Thyroid gland (tissue), 4 donors: ENCODE data around the gene SAG. TPM values are rescaled to one million over a fixed set of nuclear protein-coding genes. Genes with fewer than 3 reads are reported as not detected.

Source experiments
- DNase-seq, 2 donors: peaks; one replicate each; pipeline ENCODE4 v3.0.0-alpha.2; 2019
- H3K27ac ChIP-seq, 3 donors: fragments of 200-600 bp; sonication (generic); 1 replicate in 2 of 3; 2 replicates in 1 of 3; pipeline ENCODE4 v1.5.1; 2016 to 2019; ENCODE audit warnings: mild to moderate bottlenecking in 1 of 3, moderate library complexity in 1 of 3
- H3K27me3 ChIP-seq: fragments of 200-600 bp; sonication (generic); one replicate; pipeline ENCODE4 v1.5.1; 2019
- H3K36me3 ChIP-seq, 2 donors: fragments of 200-600 bp; sonication (generic); one replicate each; pipeline ENCODE4 v1.5.1; 2016 to 2019
- H3K4me1 ChIP-seq, 2 donors: fragments of 200-600 bp; sonication (generic); one replicate each; pipeline ENCODE4 v1.5.1; 2017 to 2019
- H3K4me3 ChIP-seq, 3 donors: fragments of 200-600 bp; sonication (generic); replicated peaks in 1 of 3; 1 replicate in 2 of 3; 2 replicates in 1 of 3; pipeline ENCODE4 v1.5.1; 2016; ENCODE audit warnings: mild to moderate bottlenecking in 1 of 3
- H3K9me3 ChIP-seq: fragments of 200-600 bp; sonication (generic); one replicate; pipeline ENCODE4 v1.5.1; 2017
- POLR2A ChIP-seq, 2 donors: fragments of 450-650 bp; IDR thresholded peaks; one replicate each; pipeline ENCODE4 v1.6.1; 2017; ENCODE audit warnings: antibody characterized with exemption in 2 of 2, mild to moderate bottlenecking in 2 of 2, moderate library complexity in 1 of 2
- WGBS, 2 donors: methylation state at CpG; one replicate each; pipeline ENCODE4 v1.1.5; 2017; 5-methylcytosine and 5-hydroxymethylcytosine counted together
- intact Hi-C: fragments of 100-400 bp; cut with DNase I; formaldehyde crosslinking; loops from one replicate; pipeline ENCODE4 v1.15.1; 2023
- total RNA-seq, 4 donors: library from RNA; depleted of rRNA; stranded (reverse); fragments of >200 nt; gene quantifications; one replicate each; pipeline ENCODE4 v1.2.3, GENCODE V29; 2016
- TF ChIP-seq, protein P1 (sequence below), 6 experiments: fragments of 200-600 bp in 3 of 6; fragments of 450-650 bp in 3 of 6; sonication (generic) in 3 of 6; IDR thresholded peaks; one replicate each; pipeline ENCODE4 v1.5.1; 2016 to 2019; ENCODE audit warnings: antibody characterized with exemption in 6 of 6, mild to moderate bottlenecking in 2 of 6, inconsistent platforms in 1 of 6, moderate library complexity in 1 of 6

Gene SAG
- total RNA-seq, 4 donors from 2014 or later = 0.21 TPM; not detected in 3

DNA sequence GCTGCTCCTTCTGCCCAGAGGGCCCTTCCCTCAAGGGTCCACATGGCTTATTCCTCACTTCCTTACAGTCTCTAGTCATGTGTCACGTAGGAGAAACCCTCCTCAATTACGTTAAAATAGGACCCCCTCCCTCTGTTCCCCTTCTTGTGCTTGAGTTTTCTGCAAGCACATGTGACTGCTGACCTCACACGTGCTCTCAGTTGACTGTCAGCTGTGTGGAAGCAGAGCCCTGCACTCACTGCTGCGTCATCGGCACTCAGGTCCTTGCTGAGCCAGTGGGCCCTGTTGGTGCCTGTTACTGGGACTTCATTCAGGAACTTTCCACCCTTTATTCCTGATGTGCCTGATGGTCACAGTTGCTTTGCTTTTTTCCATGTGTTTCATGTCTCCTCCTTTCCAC lies 45.1 kb upstream of the SAG start:
- H3K4me1 ChIP-seq = peaks cover 20 to 70% of the 10 kb centered on the region in 2 donors
- H3K36me3 ChIP-seq = peaks cover 27 to 47% of the 10 kb centered on the region in 2 donors
- TF ChIP-seq, protein P1, sequence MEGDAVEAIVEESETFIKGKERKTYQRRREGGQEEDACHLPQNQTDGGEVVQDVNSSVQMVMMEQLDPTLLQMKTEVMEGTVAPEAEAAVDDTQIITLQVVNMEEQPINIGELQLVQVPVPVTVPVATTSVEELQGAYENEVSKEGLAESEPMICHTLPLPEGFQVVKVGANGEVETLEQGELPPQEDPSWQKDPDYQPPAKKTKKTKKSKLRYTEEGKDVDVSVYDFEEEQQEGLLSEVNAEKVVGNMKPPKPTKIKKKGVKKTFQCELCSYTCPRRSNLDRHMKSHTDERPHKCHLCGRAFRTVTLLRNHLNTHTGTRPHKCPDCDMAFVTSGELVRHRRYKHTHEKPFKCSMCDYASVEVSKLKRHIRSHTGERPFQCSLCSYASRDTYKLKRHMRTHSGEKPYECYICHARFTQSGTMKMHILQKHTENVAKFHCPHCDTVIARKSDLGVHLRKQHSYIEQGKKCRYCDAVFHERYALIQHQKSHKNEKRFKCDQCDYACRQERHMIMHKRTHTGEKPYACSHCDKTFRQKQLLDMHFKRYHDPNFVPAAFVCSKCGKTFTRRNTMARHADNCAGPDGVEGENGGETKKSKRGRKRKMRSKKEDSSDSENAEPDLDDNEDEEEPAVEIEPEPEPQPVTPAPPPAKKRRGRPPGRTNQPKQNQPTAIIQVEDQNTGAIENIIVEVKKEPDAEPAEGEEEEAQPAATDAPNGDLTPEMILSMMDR (IDR thresholded peaks at IDR 0.05) = no peak
- no peak for TF ChIP-seq POLR2A (IDR thresholded peaks at IDR 0.05)
- WGBS, 2 donors = 96 to 98% methylated on average over 5 of the region's 5 CpGs
- no peaks in the 10 kb centered on the region for H3K9me3 ChIP-seq
- no peak for DNase-seq
- intact Hi-C loops = no loop called here
- peak overlapping the region in 2 of 3 donors; percentile 87 to 92 for H3K27ac ChIP-seq
- H3K27me3 ChIP-seq = no peaks in the 10 kb centered on the region
- H3K4me3 ChIP-seq = no peak overlapping the region

GRCh38 chr2:233263045-233263570 lies 44.5 kb upstream of the SAG start:
- Histone ChIP-seq H3K9me3 (no peaks in the 10 kb centered on the region), H3K27ac (peak overlapping the region; percentile 82 to 92 (median 87)), H3K27me3 (no peaks in the 10 kb centered on the region), H3K4me1 (peaks cover 20 to 72% of the 10 kb centered on the region in 2 donors), H3K4me3 (no peak overlapping the region), H3K36me3 (peaks cover 27 to 45% of the 10 kb centered on the region in 2 donors)
- no peak for TF ChIP-seq POLR2A (IDR thresholded peaks at IDR 0.05)
- TF ChIP-seq, protein P1 (IDR thresholded peaks at IDR 0.05) = no peak
- no peak for DNase-seq
- intact Hi-C loops = no loop called here
- 93 to 94% methylated on average over 6 of the region's 6 CpGs for WGBS, 2 donors

DNA sequence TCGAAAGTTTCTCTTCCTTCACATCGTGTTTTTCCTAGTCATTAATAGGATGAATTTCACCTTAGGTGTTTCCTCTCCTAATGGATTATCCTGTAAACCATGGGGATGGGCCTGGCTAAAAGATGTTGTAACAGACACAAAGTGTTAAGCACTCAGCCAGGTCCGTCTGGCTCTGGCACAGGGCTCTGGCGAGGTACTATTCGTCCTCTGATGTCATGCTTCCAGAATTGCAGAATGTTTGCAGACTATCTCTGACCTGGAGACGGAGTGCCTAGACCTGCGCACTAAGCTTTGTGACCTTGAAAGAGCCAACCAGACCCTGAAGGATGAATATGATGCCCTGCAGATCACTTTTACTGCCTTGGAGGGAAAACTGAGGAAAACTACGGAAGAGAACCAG lies 42.9 kb upstream of the SAG start:
- intact Hi-C loops = no loop called here
- Histone ChIP-seq H3K4me3 (no peak overlapping the region), H3K36me3 (peaks cover 32 to 39% of the 10 kb centered on the region in 2 donors), H3K4me1 (peaks cover 25 to 78% of the 10 kb centered on the region in 2 donors), H3K9me3 (no peaks in the 10 kb centered on the region), H3K27me3 (no peaks in the 10 kb centered on the region), H3K27ac (peak overlapping the region; percentile 82 to 92 (median 87))
- TF ChIP-seq, protein P1 (IDR thresholded peaks at IDR 0.05) = no peak
- TF ChIP-seq POLR2A (IDR thresholded peaks at IDR 0.05) = no peak
- 66 to 76% methylated on average over 8 of the region's 8 CpGs for WGBS, 2 donors
- peak; percentile 58 to 75 for DNase-seq

DNA sequence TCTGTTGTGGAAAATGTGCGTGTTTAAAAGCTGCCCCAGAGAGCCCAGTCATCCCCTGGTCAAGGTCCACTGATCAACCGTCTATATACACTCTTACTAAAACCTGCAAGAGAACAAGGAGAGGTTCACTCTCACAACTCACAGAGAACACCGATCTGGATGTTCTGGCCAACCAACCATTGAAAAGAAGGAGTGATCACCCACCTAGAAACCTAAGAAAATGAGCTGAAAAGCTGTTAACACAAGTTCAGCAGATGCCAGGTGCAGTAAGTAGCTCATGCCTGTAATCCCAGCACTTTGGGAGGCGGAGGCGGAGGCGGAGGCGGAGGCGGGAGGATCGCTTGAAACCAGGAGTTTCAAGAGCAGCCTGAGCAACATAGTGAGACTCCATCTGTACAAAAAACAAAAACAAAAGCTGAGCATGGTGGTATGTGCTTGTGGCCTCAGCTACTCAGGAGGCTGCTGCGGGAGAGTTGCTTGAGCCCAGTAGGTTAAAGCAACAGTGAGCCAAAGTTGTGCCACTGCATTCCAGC lies 41.7 kb upstream of the SAG start:
- intact Hi-C loops = no loop called here
- Histone ChIP-seq H3K27me3 (no peaks in the 10 kb centered on the region), H3K9me3 (no peaks in the 10 kb centered on the region), H3K4me1 (peaks cover 30 to 71% of the 10 kb centered on the region in 2 donors), H3K4me3 (no peak overlapping the region), H3K36me3 (peaks cover 32 to 34% of the 10 kb centered on the region in 2 donors), H3K27ac (peak overlapping the region; percentile 82 to 92 (median 87))
- DNase-seq = peak; percentile 83 to 85
- TF ChIP-seq, protein P1 (IDR thresholded peaks at IDR 0.05) = no peak
- TF ChIP-seq POLR2A (IDR thresholded peaks at IDR 0.05) = peak in 1 of 2 donors; percentile 30
- WGBS, 2 donors = 46 to 60% methylated on average over 10 of the region's 10 CpGs

DNA sequence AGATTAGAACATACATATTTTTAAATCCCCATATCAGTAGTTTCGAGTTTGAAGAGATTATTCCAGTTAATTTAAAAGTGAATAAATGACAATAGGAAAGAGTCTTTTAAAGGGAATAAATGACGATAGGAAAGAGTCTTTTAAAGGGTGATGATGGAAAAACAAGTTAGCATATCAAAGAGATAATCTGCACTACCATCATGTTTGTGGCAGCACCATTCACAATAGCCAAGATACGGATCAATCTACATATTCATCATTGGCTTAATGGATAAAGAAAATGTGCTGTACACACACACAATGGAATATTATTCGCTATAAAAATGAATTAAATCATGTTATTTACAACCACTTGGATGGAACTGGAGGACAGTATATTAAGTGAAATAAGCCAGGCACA lies 41.1 kb upstream of the SAG start:
- Histone ChIP-seq H3K4me3 (no peak overlapping the region), H3K4me1 (peaks cover 32 to 72% of the 10 kb centered on the region in 2 donors), H3K27me3 (no peaks in the 10 kb centered on the region), H3K27ac (peak overlapping the region; percentile 82 to 92 (median 87)), H3K36me3 (peaks cover 32 to 34% of the 10 kb centered on the region in 2 donors), H3K9me3 (no peaks in the 10 kb centered on the region)
- intact Hi-C loops = no loop called here
- no peak for DNase-seq
- 81 to 85% methylated on average over 4 of the region's 4 CpGs for WGBS, 2 donors
- TF ChIP-seq, protein P1 (IDR thresholded peaks at IDR 0.05) = no peak
- TF ChIP-seq POLR2A (IDR thresholded peaks at IDR 0.05) = no peak
